Loucy (cell line): ENCODE data around the gene AGAP1.

ENCODE experiments used
- CTCF ChIP-seq: fragments of 200-600 bp; sonication (generic); conservative IDR thresholded peaks from 2 replicates; pipeline ENCODE4 v1.5.1; 2014; ENCODE audit warnings: mild to moderate bottlenecking, antibody characterized with exemption, low read length
- EZH2phosphoT487 ChIP-seq: fragments of 200-600 bp; IDR thresholded peaks from 2 replicates; pipeline ENCODE4 v1.6.1; 2018; ENCODE audit warnings: antibody characterized with exemption, mild to moderate bottlenecking, moderate library complexity, borderline replicate concordance

- no peak for TF ChIP-seq CTCF
- no peak for TF ChIP-seq EZH2phosphoT487
These were observed 420.9 kb downstream of the AGAP1 start for GRCh38 chr2:235914756-235915155.
